Activated CD8-positive, alpha-beta memory T cell treated with anti-CD3 and anti-CD28 coated beads, Interleukin-2, amount 50 U/mL, for 1 hour (primary cell): ENCODE data around the gene SLC17A2.
"Not testable (repeated sequence)": the region's sequence is repeated elsewhere in the genome, so short reads cannot be mapped to it uniquely, and the experiment has no call there.

Experiments used
- DNase-seq: peaks from one replicate; pipeline ENCODE4 v3.0.0-alpha.2; 2020; ENCODE audit errors: extremely low read depth

The SLC17A2 gene

DNA sequence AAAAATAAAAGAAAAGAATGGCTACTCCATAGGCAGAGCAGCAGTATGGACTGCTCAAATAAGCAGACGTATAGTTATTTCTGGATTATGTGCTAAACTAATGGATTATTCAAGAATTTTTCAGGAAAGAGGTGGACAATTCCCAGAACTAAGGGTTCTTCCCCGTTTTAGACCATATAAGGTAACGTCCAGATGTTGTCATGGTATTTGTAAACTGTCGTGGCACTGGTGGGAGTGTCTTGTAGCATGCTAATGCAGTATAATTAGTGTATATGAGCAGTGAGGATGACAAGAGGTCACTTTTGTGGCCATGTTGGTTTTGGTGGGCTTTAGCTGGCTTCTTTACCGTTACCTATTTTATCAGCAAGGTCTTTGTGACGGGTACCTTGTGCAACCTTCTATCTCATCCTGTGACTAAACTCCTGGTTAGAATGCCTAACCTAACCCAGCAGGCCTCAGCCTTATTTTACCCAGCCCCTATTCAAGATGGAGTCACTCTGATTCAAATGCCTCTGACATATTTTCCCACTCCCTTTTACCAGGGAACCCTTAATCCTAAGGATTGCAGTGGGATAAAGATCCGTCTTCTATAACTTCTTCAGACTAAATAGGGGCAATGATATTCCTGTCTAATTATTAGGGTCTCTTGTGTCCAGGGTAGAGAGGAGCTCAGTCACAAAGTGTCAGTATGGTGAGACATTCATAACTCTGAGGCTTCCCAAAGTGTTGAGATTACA, 21.0 kb upstream of the SLC17A2 start:
- no peak for DNase-seq

DNA sequence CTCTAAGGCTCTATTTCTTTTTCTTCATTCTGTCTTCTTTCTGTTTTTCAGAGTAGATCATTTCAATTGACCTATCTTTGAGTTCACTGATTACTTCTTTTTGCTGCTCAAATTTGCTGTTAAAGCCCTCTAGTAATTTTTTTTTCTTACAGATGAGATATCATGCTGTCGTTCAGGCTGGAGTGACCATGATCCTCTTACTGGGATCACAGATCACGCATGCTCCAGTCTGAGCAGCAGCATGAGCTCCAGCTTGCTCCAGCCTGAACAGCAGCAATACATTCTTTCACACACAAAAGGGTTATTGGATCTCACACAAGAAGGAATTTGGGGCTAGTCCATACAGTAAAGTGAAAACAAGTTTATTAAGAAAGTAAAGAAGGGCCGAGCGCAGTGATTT, 19.8 kb upstream of the SLC17A2 start:
- DNase-seq: no peak

DNA sequence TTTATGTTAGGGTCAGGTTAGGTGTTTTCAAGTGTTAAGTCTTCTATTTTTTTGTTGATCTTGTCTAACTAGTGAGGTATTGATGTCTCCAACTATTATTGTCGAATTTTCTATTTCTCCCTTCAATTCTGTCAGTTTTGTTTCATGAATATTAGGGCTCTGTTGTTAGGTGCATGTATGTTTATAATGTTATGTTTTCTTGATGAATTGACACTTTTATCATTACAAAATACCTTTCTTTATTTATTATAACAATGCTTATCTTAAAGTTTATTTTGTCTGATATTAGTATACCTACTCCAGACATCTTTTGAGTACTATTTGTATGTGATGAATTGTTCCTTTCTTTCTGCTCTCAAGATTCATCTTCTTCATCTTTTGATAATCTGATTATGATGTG, 19.2 kb upstream of the SLC17A2 start:
- no peak for DNase-seq

DNA sequence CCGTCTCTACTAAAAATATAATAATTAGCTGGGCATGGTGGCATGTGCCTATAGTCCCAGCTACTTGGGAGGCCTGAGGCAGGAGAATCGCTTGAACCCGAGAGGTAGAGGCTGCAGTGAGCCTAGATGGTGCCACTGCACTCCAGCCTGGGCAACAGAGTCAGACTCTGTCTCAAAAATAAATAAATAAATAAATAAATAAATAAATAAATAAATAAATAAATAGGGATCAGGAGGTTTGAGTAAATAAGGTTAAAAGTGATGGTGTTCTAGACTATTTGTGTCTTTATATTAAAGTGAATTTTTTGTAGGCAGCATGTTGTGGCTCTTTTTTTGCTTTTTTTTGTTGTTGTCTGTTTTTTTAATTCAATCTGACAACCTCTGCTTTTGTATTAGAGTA, 17.0 kb upstream of the SLC17A2 start:
- DNase-seq: not testable (repeated sequence)

DNA sequence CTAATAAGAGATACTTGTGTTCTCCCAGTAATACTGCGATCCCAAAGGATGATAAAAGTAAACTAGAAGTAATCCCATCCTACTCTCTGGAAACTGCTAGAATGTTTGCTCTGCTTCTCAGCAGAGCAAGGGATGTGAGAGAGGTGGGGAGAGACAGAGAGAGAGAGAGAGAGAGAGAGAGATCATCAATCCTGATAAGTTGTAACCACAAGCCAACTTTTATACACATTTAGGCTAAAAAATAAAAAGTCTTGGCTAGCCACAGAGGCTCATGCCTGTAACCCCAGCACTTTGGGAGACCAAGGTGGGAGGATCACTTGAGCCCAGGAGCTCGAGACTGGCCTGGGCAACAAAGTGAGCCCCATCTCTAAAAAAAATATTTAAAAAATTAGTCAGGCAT, 16.1 kb upstream of the SLC17A2 start:
- DNase-seq: no peak

DNA sequence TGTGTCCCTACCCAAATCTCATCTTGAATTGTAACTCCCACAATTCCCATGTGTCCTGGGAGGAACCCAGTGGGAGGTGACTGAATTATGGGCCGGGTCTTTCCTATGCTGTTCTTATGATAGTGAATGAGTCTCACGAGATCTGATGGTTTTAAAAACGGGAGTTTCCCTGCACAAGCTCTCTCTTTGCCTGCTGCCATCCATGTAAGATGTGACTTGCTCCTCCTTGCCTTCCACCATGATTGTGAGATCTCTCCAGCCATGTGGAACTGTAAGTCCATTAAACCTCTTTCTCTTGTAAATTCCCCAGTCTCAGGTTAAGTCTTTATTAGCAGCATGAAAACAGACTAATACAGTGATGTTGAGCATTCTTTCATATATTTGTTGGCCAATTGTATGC, 15.2 kb upstream of the SLC17A2 start:
- not testable (repeated sequence) for DNase-seq

DNA sequence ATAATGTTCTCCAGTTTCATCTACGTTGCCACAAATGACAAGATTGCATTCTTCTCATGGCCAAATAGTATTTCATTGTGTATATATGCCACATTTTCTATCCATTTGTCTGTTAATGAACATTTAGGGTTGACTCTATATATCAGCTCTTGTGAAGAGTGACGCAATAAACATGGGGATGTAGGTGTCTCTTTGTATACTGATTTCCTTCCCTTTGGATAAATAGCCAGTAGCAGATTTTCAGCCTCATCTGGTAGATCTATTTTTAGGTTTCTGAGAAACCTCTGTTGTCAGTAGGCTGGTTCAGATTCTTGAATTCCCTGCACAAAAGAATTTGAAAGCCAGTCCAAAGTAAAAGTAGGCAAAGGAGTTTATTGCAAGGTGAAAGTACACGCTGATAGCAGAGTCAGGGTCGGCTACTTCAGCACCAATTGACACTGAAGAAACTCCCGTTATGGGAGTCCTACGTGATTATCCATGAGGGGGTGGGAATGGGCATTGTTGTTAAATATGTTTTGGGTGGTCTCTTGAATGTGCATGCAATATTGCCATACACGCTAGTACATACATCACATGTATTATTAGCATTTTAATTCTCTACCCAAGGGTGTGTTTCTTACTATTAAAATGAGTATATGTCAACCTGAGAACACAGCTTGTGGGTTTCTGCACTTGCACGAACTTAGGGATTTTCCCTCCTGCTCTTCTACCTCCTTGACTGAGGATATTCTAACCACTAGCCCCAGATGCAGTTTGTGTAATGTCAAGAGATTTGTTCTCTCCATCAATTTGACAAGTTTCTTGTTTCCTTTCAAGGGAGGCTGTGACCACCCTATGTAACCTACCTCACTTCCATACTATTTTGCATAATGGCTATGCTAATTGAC, 14.4 kb upstream of the SLC17A2 start:
- no peak for DNase-seq

DNA sequence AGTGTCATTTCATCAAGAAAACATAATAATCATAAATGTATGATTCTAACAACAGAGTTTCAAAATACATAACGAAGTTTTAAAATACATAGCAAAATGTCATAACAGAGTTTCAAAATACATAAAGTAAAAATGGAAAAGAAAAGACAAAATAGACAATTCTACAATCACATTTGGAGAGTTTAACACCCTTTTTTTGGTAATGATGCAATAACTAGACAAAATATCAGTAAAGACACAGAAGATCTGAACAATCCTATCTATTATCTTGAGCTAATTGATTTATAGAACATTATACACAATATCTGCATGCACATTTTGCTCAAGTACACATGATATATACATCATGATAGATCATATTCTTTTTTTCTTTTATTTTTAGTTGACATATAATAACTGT, 13.4 kb upstream of the SLC17A2 start:
- no peak for DNase-seq

DNA sequence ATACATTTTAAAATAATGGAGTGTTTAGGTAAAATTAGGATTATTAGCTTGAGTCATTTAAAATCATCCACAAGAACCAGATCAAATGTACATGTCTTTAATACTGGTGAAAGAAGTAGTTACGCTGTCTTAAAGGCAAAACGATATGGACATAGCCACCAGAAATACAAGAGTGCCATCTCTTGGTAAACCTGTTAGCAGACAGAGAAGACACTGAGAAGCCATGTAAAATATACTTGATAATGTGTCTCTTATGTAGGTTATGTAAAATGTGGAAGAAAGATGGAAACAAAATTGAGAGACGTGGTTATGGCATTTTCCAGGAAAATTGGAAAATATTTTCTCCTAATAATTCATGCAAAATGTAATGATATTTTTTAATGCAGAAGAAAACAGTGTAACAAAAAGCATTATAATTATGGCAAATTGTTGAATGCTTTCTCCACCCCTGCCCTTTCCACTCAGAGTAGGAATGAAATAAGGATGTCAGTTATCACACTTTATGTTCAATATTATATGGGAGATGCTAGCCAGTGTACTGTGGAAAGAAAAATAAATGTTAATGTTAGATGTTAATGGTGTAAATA, 12.2 kb upstream of the SLC17A2 start:
- no peak for DNase-seq

DNA sequence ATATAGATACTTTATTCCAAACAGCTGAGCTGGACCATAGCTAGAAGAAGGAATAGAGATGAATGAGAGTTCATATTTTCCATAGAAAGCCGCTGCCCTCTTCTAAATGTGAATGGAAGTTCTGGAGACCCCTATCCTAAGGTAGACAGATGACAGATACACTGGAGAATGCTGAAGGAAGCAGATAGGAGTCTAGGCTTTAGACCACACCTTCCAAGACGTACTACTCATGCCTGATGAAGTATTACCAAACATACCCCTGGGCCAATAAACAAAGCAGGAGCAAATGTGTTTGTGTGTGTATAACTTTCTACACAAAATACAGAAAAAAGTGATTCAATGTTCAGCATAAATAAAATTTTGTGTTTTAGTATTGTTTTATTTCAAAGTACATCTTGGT, 9.1 kb upstream of the SLC17A2 start:
- DNase-seq: no peak

DNA sequence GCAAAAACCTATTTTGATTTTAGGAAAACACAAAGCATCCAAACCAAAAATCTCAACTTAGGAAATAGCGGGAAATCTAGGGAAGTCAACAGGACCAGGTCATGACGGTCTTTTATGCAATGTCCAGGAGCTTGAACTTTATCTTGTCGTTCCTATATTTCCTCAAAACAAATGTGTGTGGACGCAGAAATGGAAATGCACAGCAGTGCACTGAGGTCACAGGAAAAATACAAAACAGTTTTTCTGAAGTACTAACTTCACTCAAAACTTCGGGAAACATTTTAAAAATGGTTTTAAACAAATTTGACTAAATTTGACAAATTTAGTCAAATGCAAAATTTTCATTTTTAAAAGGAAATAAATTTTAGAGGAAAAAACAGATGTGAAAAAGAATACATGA, 5.5 kb upstream of the SLC17A2 start:
- no peak for DNase-seq

DNA sequence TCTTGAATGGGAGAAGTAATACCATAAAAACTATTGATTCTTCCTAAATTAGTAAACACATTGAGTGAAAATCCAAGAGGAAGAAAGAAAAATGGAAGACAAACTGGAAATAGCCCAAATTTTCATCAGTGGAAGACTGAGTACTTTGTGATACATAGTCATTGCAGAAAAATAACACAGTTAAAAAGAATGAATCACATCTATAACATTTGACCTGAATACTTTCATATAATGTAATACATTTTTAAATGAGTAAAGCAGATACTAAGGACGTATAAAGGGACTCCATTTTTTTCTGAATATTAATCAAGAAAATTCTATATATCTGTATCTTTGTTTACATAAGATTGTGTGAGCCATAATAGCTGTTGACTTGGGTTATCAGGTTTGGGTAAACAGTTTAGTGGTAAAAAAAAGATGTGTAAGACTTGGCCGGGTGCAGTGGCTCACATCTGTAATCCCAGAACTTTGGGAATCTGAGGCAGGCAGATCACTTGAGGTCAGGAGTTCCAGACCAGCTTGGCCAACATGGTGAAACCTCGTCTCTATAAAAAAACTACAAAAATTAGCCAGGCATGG, 4.3 kb upstream of the SLC17A2 start:
- no peak for DNase-seq

DNA sequence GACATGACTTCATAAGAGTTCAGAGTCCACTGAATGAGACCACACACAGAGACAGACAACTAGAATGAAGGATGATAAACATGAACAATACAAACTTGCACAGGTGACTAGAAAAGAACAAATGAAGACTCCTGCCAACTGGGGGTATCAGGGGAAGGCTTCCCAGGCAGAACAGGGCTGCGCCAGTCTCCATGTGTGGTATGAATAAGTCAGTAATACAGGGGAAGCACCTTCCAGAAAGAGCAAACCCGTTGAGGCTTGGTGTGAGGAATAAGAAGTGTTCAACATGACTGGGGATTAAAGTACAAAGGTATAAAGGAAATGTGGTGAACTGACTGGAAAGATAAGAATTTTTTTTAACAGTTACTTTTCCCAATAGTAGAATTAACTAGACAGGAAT, 3.7 kb upstream of the SLC17A2 start:
- DNase-seq: no peak

DNA sequence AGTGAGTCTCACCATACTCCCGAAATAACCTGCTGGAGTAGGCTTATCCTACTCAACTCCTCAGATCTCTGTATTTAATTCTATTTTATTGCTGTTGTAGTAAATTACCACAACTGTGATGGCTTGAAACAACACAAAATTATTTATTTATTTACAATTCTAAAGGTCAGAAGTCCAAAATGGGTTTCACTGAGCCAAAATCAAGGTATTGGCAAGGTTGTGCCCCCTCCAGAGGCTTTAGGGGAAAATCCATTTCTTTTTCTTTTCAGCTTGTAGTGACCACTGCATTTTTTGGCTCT, 869 bp upstream of the SLC17A2 start:
- DNase-seq: no peak

DNA sequence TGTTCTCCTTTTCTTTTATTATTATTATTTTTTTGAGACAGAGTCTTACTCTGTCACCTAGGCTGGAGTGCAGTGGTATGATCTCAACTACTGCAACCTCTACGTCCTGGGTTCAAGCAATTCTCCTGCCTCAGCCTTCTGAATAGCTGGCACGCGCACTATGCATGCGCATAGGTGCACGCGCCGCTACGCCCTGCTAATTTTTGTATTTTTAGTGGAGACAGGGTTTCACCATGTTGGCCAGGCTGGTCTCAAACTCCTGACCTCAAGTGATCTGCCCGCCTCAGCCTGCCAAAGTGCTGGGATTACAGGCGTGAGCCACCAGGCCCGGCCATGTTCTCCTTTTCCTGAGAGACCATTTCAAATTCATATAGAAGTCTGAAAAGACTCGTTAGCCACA, 706 bp downstream of the SLC17A2 start:
- DNase-seq: not testable (repeated sequence)

DNA sequence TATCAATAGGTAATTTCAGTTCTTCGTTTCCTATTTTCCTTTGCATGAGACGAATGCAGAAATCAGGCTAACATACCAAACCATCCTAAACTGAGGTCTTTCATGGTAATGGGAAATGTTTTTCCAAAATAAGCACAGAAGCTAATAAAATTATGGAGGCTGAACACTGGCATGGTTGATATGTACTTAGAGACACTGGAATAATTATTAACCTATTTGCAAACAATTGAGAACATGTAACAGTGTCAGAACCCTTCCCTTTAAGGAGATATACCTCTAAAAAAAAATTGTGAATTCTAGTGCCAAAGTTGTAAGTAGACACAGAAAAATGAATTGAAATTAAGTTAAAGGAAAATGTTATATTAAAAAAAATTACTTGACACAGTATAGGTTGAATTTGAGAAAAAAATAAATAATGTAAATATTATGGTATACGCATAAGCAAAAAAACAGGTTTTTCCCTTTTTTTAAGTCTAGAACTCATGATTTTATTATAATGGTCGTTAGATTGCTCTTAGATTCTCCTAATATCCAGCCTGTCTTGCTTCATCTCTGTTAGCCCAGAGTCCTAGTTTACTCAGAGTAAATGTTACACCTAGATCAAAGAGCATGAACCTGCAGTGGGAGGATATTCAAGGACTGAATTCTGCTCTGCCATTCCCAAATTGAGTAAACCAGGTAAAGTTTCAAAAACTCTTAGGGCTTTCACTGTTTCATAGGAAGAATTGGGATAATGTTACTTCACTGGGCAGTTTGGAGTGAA, 1.7 kb downstream of the SLC17A2 start:
- DNase-seq: no peak

DNA sequence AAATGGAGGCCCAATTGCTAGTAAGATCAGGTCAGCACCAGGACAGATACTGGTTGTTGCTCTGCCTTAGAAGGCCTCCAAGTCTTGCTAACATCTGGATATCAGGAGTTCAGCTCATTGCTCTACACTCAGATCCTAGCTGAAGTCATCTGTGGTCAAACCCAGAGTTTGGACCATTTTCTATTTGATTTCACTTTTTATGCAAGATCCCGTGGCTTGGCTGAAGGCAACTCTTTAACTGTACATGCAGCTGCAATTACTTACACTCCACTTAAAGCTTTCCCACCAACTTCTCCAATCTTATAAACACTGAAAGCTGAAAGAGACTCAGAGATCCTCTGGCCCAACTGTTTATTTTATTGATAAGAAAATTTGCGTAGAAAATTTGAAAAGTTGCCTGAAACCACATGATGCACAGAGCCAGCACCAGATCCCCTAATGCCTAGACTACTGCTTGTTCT, 2.7 kb downstream of the SLC17A2 start:
- no peak for DNase-seq

DNA sequence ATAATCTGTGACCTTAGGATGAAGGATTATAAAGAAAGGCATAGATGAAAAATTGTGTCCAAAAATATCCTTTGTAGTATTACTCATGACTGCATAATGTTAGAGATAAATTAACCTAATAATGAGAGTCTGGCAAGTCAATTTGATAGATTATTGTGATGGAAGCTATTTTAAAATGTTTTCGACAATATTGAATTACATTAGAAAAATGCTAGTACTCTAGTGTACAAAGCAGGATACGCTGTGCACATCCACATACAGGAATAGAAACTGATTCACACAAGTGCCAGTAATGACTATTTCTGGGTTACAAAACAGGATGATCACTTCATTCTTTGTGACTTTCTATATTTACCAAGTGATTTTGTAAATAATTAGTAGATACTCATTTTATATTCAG, 3.3 kb downstream of the SLC17A2 start:
- no peak for DNase-seq

DNA sequence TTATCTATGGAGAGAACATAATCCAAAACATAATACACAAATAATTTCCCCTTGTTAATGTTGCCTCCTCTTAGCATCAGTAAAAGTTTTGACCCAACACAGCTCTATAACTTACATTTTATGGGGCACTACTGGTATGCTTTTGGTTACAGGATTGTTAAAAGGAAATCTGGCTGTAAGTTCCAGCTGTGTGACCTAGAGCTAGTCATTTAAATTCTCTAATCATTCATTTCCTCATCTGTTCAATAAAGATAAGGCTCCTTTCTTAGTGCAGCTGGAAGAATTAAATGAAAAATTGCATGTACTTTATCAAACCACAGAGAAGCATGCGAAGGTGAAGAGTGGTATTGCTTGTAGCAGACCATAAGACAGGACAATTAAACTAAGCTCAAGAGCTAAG, 4.6 kb downstream of the SLC17A2 start:
- no peak for DNase-seq

DNA sequence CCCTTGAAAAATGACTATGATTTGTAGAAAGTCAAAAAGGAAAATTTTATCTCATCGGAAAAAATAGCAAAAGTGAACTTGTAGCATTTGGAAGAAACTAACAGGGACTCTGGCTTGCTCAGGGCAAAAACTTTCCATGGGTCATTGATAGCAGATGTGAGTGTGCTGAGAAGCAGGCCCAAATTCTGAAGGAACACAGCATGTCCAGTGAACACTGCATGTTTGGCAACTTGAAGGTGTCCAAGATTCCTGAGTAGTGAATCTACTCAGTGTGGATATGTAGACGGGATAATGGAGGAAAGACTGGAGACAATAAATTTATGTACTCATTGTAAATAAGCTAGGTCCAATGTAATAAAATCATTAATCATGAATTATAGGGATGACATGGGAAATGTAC, 8.2 kb downstream of the SLC17A2 start:
- no peak for DNase-seq

DNA sequence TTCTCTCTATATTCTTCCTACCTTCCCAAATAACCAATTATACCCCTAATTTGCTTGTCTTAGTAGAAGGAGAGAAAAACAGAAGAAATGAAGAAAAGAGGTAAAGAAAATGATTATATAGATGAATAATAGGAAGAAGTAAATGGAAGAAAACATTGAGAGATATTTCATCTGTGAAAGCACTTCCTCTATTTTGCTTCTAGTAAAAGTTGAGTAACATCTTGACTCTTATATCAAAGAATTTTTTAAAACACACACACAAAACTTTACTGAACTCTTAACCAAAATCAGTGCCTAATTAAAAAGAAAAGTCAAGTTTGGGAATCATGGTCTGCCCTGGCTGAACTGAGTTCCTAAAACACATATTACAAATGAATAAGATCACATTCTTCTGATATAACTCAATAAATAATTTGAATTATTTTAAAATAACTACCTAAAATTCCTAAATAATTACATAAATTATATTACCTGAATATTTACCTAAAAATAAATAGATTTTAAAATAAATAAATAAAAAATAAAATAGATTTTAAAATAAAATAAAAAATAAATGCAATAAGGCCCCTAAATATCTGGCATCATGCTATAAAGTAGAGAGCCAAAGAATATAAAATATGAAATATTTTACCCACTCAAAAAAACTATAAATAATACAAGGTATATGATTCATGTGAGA, 8.8 kb downstream of the SLC17A2 start:
- no peak for DNase-seq
